ENCODE results near the gene SYNE1.

The SYNE1 gene

DNA sequence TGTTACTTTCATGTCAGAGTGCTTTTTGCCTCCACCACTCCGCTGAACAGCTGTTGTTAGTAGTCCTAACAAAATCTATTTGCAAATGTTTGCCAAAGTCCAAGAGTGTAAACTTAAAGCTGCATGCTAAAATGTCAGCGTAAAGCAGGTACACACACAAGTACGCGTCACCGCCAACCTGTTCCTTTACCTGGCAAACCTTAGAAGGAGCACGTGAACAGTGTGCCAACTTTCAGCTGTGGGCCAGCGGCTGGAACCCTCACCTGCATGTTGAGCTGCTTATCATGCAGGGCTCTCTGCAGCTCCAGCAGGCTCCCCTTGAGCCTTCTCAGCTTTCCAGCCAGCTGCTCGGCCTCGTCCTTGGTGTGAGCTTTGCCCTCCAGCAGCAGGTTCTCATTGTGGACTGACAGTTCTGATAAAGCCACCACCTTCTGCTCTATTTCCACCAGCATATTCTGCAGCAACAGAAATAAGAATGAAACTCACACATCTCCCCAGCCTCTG lies 359.3 kb downstream of the SYNE1 start:
- DNase-seq (ENCODE audit: low read depth in 2 of 2) = no peak

DNA sequence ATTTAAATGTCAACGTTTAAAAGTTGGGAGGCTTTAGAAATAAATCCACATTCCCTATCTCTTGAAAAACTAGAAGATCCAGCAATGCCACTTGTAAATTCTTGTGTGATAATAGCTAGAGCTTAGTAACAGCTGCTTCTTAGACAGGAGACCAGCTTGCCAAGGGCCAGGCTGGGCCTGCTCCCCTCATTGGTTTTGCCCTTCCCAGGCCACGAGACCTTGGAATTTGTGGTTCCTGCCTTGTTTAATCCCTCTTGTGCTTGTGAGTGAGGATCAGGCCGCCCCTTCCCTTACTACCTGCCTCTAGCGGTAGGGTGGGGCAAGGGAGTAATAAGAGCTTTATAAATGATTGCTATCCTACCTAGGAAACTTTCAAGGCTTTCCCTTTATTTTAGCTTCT lies 363.5 kb downstream of the SYNE1 start:
- no peak for DNase-seq (ENCODE audit: low read depth in 2 of 2)

DNA sequence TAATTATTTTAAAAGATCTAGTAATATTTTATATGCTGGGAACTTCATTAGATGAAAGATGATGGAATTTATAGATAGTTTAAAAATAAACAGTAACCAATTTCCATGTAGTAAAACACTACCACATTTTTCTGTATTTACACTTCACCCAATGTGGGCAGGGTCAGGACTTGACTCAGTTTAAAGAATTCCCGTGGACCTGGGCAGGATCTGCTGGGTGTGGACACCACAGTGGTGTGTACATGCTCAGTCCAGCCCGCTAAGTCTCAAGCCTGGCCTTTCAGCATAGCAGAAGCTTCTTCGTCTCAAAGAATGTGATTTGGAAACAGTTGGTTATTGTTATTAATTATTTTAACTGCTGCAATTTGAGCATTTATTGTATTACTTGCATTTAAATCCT lies 364.2 kb downstream of the SYNE1 start:
- DNase-seq (ENCODE audit: low read depth in 2 of 2) = no peak

DNA sequence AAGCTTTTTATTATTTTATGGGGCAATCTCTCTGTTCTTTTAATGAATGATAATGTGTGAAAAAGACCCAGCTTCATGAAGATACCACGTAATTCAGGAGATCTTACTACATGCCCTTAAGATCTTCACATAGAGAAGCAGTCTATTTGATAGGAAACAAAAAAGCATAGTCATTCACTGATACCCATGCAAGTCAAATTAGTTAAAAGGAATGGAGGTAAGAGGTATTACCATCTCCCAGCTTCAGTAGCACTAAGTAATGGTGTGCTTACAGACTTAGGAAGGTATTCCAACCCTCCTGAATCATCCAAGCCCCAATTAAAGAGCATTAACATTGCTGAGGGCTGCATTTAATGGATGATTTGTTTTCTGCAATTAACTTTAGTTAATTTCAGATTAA lies 364.7 kb downstream of the SYNE1 start:
- no peak for DNase-seq (ENCODE audit: low read depth in 2 of 2)

DNA sequence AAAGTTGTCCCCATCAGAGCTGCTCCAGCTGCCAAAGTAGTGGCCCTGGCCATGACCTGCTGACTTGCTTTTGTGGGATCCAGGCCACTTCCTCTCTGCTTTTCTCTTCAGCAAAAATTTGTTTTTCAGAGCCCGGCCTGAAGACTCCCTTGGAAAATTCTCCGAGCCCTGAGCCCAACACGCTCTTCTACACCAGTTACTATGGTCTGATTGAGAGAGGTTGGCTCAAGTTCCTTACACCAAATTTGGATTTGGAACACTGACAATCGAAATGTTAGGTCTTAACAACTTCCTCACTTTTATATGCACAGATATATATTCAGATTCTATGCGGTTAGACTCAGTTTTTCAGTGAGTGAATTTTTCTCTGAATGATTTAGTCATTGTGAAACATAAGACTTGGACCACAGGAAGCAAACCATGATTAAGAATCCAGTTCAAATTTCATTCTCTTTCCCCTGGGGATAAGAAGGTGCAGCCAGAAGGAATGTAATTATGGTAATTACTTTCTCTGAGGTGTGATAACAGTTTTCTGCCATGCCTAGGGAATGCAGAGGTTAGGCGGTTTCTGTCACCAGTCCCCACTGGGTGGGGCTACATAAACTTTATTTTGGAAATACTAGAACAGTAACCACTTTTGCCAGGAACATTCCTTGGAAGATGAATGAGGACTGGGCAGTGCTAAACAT lies 365.2 kb downstream of the SYNE1 start:
- no peak for DNase-seq (ENCODE audit: low read depth in 2 of 2)

DNA sequence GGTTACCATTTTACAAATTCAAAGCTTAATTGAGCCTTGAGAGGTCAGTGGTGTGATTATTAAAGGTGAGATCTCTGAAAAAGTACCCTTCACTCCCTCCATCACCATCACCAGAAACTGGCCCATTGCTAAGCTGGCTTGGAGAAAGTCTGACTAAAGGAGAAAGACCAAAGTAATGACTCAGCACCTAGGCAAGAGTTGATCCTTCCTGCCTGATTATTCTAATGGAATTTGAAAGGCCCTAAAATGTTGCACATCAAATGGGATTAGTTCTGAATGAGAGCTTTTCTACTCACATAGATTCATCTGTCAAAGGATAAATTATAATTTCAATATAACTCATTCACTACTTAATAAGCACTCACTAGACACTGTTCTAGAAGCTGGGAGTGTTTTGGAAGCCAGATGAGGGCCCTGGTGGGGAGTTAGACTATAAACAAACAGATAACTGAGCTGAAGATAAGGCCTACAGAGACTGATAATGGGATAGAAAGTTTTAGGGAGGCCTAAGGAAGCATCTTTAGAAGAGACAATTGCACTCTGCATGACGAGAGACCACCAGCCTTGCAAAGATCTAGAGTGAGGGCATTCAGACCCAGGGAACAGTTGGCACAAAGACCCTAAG lies 366.7 kb downstream of the SYNE1 start:
- DNase-seq (ENCODE audit: low read depth in 2 of 2) = no peak

DNA sequence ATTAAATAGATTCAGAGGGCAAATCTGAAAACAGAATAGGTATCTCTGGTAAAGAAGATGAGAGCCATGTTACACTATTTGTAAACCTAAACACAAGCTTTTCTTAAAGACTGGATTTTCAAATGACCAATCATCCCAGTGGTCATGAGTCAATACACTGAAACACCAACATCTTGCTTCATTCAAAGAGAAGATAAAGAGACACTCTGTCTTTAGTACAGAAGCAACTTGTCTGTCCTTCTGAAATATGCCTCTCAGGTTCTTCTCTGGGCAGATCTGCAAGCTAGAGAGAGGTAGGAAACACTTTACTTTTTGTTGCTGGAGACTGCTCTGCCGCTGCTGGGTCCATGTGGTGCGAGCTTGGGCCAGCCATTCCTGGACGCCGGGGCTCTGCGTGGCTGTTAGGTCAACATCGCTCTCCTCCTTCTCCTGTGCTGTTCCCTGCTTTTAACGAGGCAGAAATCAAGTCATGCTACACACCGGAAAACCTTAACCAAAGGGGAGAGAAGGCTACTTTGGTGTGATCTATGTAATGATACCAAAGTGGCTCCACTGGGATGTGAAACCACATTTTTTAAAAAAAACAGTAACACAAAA lies 368.2 kb downstream of the SYNE1 start:
- no peak for DNase-seq (ENCODE audit: low read depth in 2 of 2)

DNA sequence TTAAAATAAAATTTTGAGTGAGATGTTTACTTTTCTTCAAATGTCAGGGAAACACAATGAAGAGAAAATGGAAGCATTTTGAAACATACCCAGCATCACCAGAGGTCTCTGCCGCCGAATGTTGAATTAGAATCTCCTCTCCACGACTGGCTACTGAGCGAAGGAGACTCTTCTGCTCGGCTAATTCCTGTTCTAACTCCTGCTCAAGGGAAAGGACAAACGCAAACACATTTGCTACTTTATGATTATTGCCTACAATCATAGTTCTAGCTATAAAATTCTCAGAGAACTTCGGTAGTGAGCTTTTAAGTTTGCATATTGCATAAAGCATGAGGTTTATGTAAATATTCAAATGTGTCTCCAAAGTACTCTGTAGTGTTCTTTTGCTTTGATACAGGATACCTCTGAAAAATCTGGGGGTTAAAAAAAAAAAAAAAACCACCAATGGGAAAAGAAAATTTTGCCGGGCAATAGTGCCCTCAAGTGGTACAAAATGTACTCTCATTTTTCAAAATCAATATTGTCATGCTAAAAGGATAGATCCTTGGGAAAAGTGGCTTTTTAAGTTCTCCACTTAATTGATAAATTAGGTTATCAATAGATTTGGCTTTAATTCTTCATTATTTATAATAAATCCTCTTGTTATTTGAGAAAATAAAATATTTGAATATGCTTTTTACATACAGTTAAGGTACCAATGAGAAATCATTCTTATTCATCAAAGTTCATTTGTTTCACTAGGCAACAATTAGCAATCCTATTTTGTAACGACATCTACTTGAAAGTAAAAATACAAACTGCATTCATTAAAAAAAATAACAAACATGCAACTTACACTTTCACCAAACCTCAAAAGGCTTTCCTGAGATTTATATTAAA lies 369.0 kb downstream of the SYNE1 start:
- no peak for DNase-seq (ENCODE audit: low read depth in 2 of 2)

DNA sequence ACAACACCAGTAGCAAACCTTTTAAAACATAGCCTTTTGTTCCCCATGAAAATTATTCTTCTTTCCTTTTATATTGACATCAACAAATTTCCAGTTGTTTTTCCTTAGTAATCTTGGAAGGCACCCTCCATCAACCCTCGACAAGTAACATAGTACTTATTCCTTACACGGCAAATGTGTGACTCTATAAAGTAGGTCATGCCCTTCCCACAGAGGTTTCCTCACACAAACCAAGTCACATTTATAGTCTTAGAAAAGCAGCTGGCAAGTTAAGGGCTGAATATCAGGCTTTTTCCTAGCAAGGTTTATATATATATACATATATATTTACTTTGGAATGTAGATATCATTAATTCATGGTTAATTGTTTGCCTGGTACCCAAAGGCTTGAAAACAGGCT lies 371.5 kb downstream of the SYNE1 start:
- no peak for DNase-seq (ENCODE audit: low read depth in 2 of 2)

DNA sequence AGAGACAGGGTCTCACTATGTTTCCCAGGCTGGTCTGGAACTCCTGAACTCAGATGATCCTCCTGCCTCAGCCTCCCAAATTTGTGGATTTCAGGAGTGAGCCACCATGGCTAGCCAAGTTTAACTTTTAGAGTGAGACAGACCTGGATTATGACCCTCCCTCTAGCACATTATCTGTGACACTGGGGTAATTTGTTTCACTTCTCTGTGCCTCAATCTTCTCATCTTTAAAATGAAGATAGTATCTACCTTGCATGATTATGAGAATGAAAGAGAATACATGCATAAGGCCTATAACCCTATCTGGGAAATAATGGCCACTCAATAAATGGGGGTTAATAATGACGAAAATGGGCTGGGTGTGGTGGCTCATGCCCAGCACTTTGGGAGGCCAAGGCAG lies 373.6 kb downstream of the SYNE1 start:
- no peak for DNase-seq (ENCODE audit: low read depth in 2 of 2)

DNA sequence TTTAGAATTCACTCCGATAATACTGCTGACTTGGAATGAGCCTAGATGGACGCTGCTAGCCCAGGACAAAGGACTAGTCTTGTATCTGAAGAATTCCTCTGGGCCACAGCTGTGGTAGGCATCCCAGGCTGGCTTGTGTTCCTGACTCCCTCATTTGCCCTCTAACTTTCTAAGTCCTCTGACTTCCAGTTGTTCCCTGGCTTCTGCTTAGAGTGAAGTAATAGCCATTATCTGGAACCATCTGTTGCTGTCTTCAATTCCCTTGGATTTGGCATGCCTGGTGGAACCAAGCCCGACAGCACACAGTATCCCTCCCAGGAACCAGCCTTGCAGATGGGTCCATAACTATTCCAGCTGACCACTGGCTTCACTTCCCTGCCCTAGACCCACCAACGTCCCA lies 376.0 kb downstream of the SYNE1 start:
- no peak for DNase-seq (ENCODE audit: low read depth in 2 of 2)

DNA sequence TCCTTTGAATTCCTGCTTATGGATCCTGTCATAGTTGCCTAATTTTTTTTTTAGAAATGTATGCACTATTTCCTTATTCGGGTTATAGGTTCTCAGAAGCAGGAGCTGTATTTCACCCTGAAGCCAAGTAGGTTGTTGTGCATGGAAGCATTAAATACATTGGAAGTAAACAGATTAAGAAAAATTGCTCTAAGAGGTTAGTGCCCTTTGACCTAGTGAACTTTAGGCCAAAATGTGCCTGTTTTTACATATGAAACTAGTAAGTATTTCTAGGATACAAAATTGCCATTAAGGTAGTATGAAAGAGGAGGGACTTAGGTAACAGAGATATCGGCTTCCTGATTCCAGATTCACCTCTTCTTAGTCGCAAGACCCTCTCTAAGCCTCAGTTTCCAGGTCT lies 377.9 kb downstream of the SYNE1 start:
- DNase-seq (ENCODE audit: low read depth in 2 of 2) = no peak

DNA sequence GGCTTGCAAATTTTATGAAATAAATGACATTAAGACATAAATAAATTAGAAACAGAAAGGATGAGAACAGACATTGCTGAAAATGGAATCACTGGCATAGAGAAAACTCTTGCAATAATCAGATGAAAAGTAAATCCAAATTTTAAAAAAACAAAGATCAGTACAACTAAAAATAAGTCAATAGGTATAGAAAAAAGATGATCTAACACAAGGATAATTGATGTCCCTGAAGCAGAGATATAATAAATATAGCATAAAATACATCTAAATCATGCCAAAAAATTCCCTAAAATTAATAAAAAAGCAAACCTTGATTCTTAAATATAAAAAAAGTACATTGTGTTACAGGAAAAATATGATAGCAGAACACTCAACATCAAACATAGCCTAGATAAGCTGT lies 379.6 kb downstream of the SYNE1 start:
- no peak for DNase-seq (ENCODE audit: low read depth in 2 of 2)

DNA sequence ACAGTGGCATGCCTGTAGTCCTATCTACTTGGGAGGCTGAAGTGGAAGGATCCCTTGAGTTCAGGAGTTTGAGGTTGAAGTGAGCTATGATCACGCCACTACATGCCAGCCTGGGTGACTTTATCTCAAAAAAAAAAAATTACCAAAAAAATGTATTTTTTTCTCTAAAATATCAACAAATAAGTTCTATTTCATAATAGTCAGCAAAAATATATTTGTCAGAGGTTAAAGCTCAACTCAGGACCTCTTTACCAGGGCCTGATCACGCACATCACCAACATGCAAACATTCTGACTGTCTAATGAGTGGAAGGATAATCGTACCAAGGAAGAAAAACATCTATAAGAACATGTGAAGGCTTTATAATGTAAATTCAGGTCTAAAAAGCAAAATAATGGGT lies 387.0 kb downstream of the SYNE1 start:
- DNase-seq (ENCODE audit: low read depth in 2 of 2) = no peak

DNA sequence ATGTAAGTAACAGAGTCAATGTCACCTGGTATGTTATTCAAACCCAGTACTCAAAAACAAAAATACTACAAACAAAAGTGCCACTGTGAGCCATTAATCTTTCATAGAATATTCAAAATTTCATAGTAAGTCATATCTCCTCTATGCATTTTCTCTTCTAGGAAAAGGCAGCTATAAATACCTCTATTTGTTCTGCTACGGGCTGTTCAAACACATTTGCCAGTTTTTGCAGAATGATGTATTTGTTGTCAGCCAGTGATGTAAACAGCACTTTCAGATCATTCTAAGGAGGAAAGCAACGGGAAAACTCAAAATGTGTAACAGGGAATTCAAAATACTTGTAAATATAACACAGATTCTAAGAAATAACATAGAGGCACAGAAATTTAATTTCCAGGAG lies 388.2 kb downstream of the SYNE1 start:
- no peak for DNase-seq (ENCODE audit: low read depth in 2 of 2)

DNA sequence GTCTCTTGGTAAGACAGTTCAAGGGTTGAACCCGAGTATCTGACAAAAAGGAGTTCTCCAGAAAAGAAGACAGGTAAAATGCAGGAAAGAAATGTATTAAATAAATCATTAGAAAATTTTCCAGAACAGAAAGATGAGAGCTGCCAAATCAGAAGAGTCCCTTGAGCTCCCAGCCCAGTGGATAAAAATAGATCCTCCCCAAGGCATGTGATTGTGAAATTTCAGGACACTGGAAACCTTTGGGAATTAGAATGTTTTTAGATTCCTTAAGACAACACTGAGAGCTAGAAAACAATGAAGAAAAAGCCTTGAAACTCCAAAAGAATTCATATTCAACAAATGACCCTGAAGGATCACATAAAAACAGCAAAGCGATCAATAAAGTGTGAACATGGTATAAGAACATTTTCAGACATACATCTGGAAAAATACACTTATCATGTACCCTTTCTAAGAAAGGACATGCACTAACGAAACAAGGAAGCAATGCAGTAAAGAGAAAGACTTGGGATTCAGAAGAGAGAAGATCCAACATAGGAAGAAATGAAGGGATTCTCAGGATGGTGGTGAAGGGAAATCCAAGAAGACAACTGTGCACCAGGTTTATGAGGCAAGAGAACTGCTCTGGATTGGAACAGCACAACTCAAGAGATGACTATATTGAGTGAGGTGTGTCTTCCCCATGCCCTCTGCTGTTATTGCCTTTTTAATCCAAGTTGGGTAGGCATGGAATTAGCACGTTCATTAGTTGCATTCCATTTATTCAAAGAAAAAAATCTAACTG lies 390.4 kb downstream of the SYNE1 start:
- no peak for DNase-seq (ENCODE audit: low read depth in 2 of 2)

DNA sequence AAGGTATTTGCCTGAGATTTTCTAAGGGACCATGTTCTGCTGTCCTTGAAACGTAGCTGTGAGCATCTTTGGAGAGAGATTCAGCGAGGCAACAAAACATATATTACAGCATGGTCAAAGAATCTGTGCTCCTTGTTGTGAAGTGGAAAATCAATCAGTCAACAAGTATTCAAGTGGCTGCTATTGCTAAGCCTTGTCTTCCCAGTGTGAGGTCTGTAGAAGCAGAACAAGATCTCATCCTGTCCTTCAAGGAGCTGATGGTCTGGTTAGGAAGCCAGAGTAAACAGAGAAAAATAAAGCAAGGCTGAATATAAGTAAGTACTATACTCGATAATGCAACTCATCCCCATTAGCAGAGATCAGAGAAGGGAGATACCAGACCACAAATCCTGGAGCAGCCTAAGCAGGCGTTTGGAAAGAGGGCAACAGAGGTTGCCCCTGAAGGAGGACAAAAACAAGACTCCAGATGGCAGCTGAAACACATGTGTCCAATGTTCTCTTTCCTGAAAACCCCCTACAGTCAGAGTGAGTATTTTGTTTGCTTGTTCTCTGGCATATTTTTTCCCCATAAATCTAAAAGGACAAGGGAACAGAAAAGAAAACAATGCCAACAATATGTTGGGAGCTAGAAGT lies 392.0 kb downstream of the SYNE1 start:
- DNase-seq (ENCODE audit: low read depth in 2 of 2) = no peak

DNA sequence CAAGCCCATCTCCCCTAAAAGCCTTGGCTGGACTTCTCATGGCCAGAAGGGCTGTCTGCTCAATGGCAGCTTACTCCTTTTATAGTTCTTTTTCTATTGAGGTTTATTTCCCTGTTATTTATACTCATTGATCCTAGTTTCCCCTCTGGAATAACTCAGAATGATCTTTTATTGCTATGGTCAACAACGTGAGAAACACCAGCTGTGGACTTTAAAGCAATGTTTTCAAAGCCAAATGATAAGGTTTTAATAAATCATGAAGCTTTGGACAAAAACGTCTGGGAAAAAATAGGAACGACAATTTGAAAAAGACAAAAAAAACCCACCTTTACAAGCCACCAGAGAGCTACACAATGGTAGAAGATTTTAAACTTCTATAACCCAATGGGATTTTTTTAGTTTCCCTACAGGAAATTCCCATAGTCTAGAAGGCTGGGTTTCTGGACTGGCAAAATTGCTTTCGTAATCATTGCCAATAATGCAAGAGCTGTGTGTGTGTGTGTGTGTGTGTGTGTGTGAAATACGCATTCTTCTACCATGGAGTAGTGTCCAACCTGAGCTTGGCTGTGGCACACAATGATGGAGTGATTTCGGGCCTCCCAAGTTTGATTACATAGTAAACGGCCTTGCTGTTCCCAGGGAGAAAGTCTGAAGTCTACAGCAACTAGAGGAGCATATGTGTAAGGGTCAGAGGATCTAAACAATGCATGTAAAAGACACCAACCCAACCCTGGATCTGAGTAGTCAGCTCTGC lies 396.0 kb downstream of the SYNE1 start:
- no peak for DNase-seq (ENCODE audit: low read depth in 2 of 2)

DNA sequence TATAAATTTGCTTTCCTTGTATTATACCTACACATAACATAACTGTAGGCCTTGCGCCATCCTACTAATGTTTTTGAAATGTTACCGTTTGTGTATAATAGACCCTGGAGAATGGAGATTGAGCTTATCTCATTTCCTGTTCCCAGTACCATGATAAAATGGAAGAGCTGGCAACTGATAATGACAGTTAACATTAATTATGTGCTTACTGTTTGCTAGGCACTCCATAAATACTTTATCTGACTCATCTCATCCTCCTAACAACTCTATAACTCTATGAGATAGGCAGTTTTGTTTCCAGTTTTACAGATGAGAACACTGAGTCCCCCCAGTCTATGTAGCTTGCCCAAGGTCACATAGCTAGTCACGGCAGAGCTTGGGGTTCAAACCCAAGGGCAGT lies 396.7 kb downstream of the SYNE1 start:
- DNase-seq (ENCODE audit: low read depth in 2 of 2) = no peak

DNA sequence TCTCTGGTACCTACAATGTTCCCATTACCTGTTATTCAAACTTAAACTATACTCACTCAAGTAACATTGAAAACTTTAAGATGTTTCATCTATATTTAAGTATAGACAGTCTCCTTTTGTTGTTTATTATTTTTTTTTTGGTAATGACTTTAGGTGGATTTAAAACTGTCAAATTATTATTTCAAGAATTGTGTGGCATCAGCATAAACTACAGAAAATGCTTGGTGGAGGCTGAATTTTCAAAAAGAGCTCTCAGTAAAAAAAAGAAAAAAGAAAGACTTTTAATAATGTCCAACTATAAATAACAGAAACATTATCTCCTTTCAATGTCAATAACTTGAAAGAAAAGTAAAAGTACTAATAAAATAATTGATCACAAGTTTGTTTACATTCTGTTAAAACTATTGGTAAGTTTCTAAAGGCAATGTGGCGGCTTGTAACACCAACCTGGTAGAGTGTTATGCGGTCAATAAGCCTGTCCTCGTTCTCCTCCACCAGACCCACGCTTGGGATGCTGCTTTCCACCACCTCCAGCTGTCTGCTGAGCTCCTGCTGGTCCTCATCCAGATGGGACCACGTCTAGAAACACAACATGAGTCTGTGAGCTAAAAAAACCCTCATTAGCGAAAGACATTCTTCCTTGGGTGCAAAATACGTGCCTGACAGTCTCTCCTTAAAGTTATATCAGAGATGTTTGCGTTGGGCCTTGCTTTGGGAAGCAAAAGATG lies 400.6 kb downstream of the SYNE1 start:
- no peak for DNase-seq (ENCODE audit: low read depth in 2 of 2)
